WERI-Rb-1 (cell line): Measurements from ENCODE around the gene CBFB.

Source experiments
- DNase-seq: peaks from one replicate; pipeline ENCODE4 v3.0.0-alpha.2; 2020
- H3K27ac ChIP-seq: fragments of 250-450 bp; sonication (Bioruptor Pico); 2 replicates; pipeline ENCODE4 v1.5.1; 2020; ENCODE audit warnings: mild to moderate bottlenecking, moderate library complexity
- H3K27me3 ChIP-seq: fragments of 250-450 bp; sonication (Bioruptor Pico); 2 replicates; pipeline ENCODE4 v1.5.1; 2021; ENCODE audit warnings: mild to moderate bottlenecking, low read depth, moderate library complexity; ENCODE audit not compliant: insufficient read depth, severe bottlenecking
- H3K36me3 ChIP-seq: fragments of 250-450 bp; sonication (Bioruptor Pico); 2 replicates; pipeline ENCODE4 v1.5.1; 2020; ENCODE audit warnings: mild to moderate bottlenecking, moderate library complexity
- H3K4me3 ChIP-seq: 2 replicates; pipeline ENCODE4 v1.5.1; 2011; ENCODE audit warnings: low read depth, mild to moderate bottlenecking, control low read depth, low read length
- H3K9me3 ChIP-seq: fragments of 250-450 bp; sonication (Bioruptor Pico); 2 replicates; pipeline ENCODE4 v1.5.1; 2021; ENCODE audit warnings: mild to moderate bottlenecking, moderate library complexity; ENCODE audit not compliant: severe bottlenecking
- TF ChIP-seq, protein P1 (sequence below): IDR thresholded peaks from 2 replicates; pipeline ENCODE4 v1.5.1; 2011; ENCODE audit warnings: low read depth, mild to moderate bottlenecking, control low read depth, inconsistent platforms, low read length

The CBFB gene

DNA sequence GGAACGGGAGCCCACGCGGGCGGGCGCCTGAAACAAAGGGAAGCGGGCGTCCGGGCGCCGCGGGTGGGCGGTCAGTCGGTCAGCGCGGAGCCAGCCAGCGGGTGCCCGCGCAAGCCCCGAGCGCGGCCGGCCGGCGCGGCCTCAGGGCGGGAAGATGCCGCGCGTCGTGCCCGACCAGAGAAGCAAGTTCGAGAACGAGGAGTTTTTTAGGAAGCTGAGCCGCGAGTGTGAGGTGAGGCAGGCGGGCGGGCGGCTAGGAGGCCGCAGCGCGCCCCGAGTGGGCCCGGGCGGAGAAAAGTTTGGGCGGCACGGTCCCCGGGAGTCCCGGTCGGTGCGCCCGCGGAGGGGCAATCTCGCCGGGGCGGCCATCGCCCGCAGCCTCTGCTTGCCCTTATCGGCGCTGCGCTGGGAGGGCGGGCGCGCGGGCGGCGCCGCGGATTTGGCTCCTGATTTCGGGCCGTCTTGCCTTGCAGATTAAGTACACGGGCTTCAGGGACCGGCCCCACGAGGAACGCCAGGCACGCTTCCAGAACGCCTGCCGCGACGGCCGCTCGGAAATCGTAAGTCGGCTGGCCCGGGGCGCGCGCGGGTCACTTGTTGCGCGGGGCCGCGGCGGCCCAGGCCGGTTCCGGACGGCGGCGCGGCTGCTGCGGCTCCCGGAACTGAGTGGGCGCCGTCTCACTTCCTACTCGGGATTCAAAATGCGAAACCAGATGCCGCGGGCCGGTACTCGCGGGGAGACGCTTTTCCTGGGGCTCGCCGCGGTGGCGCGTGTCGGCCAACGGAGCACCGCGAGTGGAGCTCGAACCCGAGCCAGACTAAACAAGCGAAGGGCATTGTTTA is 526 bp downstream of the CBFB start:
- Histone ChIP-seq H3K27me3 (no peaks in the 10 kb centered on the region), H3K9me3 (no peaks in the 10 kb centered on the region), H3K4me3 (peak overlapping the region; percentile 84), H3K36me3 (peaks cover 47% of the 10 kb centered on the region), H3K27ac (peak overlapping the region; percentile 96)
- TF ChIP-seq, protein P1, sequence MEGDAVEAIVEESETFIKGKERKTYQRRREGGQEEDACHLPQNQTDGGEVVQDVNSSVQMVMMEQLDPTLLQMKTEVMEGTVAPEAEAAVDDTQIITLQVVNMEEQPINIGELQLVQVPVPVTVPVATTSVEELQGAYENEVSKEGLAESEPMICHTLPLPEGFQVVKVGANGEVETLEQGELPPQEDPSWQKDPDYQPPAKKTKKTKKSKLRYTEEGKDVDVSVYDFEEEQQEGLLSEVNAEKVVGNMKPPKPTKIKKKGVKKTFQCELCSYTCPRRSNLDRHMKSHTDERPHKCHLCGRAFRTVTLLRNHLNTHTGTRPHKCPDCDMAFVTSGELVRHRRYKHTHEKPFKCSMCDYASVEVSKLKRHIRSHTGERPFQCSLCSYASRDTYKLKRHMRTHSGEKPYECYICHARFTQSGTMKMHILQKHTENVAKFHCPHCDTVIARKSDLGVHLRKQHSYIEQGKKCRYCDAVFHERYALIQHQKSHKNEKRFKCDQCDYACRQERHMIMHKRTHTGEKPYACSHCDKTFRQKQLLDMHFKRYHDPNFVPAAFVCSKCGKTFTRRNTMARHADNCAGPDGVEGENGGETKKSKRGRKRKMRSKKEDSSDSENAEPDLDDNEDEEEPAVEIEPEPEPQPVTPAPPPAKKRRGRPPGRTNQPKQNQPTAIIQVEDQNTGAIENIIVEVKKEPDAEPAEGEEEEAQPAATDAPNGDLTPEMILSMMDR, result no peak
- peak; percentile 35 for DNase-seq

DNA sequence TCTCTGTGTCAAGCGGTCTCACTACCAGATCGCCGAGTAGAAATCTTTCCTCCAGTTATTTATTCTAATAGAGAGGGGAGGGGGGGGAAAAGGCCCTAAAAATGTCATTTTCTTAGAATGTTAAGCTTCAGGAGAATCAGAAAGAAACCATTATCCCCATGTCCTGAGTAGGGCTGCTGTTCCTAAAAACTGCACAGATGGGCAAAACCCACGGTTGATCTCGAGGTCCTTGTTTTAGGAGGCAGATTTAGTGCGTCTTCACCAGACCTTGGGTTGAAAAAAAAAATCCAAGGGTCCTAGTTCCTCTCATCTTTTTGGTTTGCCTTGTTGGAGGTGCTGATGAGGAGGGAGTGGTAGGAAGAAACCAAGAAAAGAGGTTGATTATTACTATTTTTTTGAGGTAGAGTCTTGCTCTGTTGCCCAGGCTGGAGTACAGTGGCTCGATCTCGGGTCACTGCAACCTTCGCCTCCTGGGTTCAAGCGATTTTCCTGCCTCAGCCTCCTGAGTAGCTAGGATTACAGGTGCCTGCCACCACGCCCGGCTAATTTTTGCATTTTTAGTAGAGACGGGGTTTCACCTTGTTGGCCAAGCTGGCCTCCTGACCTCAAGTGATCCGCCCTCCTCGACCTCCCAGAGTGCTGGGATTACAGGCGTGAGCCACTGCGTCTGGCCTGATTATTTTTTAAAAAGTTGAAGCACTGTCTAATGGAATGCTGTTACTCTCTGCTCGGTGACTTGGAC is 1.4 kb downstream of the CBFB start:
- TF ChIP-seq, protein P1, result no peak
- Histone ChIP-seq H3K36me3 (peaks cover 51% of the 10 kb centered on the region), H3K9me3 (no peaks in the 10 kb centered on the region), H3K4me3 (peak overlapping the region; percentile 84), H3K27ac (peak overlapping the region; percentile 96), H3K27me3 (no peaks in the 10 kb centered on the region)
- peak; percentile 26 for DNase-seq

DNA sequence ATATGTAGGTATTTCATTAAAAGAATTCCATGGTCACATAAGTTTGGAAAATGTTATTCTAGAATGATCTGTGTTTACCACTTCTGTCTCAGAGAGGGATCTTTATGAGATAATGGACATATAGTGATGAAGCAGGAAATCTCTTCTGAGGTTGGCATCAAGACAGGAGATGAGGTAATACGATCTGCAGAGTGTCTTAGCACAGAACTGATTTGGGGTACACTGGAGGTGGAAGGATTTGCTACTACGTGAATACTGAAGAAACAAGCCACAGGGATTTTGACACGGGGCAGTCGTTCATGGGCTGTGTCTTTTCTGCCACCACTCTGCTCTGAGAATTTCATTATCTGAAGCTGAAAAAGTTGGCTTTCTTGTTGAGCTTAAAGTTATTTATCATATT is 5.5 kb downstream of the CBFB start:
- H3K27me3 ChIP-seq, result no peaks in the 10 kb centered on the region
- H3K9me3 ChIP-seq, result no peaks in the 10 kb centered on the region
- DNase-seq, result no peak
- H3K4me3 ChIP-seq, result no peak overlapping the region
- peaks cover 74% of the 10 kb centered on the region for H3K36me3 ChIP-seq
- H3K27ac ChIP-seq, result no peak overlapping the region
- TF ChIP-seq, protein P1, result no peak

DNA sequence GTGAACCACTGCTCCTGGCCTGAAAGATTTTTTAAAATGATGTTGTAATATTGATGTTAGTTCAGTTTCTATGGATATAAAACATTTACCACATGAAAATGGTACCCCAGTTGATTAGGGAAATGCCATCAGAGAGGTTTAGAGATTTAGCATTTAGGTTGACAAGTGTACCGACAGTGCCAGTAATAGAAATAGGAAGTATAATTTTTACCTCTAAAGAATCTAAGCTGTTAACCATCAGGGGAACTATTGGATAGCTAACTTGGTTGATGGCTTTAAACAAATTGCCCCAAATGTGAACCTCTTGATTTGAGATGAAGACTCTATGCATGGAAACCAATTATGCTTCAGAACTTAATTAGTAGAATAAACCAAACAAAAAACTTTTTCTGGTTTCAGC is 6.4 kb downstream of the CBFB start:
- Histone ChIP-seq H3K9me3 (no peaks in the 10 kb centered on the region), H3K4me3 (no peak overlapping the region), H3K27ac (peak overlapping the region; percentile 75), H3K27me3 (no peaks in the 10 kb centered on the region), H3K36me3 (peaks cover 76% of the 10 kb centered on the region)
- TF ChIP-seq, protein P1, result no peak
- no peak for DNase-seq

DNA sequence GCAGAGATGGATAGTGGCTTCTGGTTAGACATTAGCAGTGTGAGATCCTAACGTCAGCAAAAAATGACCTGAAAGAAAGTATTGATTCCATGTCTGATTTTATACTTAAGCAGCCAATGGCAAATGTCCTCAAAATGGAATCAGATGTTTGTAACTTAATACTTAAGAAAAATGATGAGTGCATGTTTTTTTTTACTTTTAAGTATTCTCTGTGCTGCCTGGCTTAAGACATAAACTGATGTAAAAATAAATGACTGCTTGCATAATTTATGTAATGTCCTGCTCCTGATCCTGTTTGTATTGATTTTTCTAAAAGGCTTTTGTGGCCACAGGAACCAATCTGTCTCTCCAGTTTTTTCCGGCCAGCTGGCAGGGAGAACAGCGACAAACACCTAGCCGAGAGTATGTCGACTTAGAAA is 7.4 kb downstream of the CBFB start:
- no peaks in the 10 kb centered on the region for H3K27me3 ChIP-seq
- peaks cover 74% of the 10 kb centered on the region for H3K36me3 ChIP-seq
- DNase-seq, result peak; percentile 78
- TF ChIP-seq, protein P1, result no peak
- H3K27ac ChIP-seq, result peak overlapping the region; percentile 75
- no peaks in the 10 kb centered on the region for H3K9me3 ChIP-seq
- no peak overlapping the region for H3K4me3 ChIP-seq
